ENCODE data around the gene FXN.

Gene FXN

DNA sequence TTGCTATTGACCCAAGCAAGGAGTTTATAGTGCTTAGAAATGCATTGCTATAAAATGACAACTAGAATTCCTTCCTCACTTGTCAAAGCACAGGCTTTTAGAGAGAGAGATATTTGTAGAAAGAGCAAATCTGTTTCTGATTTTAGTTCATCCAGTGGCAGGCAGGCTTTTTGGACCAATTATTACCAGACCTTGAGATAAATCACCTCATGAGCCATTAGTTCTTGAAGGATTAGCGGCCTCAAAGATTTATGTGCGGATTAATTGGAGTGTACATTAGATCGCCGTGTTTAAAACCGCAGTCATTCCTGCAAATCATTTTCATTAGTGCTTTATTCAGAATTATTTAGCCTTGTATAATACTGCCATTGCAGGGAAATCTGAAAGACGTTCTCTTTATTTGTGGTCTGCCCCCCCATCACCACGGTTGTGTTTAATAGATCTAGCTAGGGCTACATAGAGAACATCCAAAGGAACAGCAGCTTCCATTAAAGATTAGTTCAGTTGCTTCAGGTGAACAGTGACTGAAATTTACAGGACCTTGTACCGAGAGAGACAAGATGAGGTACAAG is 109.7 kb downstream of the FXN start:
- Mint-ChIP-seq H3K9me3 (no peaks in the 10 kb centered on the region), H3K36me3 (ENCODE audit: low read depth) (no peaks in the 10 kb centered on the region), H3K27me3 (no peaks in the 10 kb centered on the region), H3K27ac (no peak overlapping the region), H3K4me1 (no peaks in the 10 kb centered on the region), H3K4me3 (no peak overlapping the region)
- DNase-seq (no peak), ATAC-seq (no peak)

GRCh38 chr9:69147041-69147834 is 111.7 kb downstream of the FXN start:
- H3K36me3 Mint-ChIP-seq (ENCODE audit: low read depth) = no peaks in the 10 kb centered on the region
- no peaks in the 10 kb centered on the region for H3K4me1 Mint-ChIP-seq
- H3K27ac Mint-ChIP-seq = no peak overlapping the region
- H3K27me3 Mint-ChIP-seq = no peaks in the 10 kb centered on the region
- ATAC-seq (no peak), DNase-seq (no peak)
- H3K9me3 Mint-ChIP-seq = no peaks in the 10 kb centered on the region
- no peak overlapping the region for H3K4me3 Mint-ChIP-seq

DNA sequence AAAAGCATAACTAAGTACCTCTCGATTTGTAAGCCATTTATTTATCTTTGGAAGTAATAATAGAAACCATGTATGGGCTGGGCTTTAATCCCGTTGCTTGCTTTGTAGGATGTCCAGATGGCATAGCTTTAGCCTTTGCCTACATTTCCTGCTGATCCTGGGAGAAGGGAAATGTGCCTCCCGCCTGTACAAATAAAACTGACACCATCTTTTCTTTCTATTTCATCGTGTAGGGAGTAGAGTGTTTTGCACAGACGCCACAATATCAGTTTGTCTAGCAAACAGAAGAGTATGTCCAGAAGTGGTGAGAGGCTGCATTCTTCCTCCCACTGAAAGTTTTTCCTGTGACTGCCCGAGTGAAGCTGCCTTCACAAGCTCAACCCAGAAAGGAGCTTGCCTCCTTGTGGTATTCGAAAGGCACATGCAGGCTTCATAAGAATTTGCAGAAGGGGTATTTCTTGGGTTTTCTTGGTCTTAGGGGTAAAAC is 113.8 kb downstream of the FXN start:
- ATAC-seq (no peak), DNase-seq (no peak)
- no peak overlapping the region for H3K4me3 Mint-ChIP-seq
- H3K9me3 Mint-ChIP-seq = no peaks in the 10 kb centered on the region
- no peaks in the 10 kb centered on the region for H3K4me1 Mint-ChIP-seq
- H3K27me3 Mint-ChIP-seq = no peaks in the 10 kb centered on the region
- H3K36me3 Mint-ChIP-seq (ENCODE audit: low read depth) = no peaks in the 10 kb centered on the region
- no peak overlapping the region for H3K27ac Mint-ChIP-seq

All from activated naive CD8-positive, alpha-beta T cell treated with anti-CD3 and anti-CD28 coated beads, Interleukin-2, amount 50 U/mL, for 24 hours (primary cell).